Measurements from ENCODE around the gene FANCE. TPM values are rescaled to one million over a fixed set of nuclear protein-coding genes. Genes with fewer than 3 reads are reported as not detected.
A peak's percentile ranks its signal among the peaks of the same experiment; 100 is the strongest.

FANCE gene
- polyA plus RNA-seq, 2 of the 4 experiments (the other 2 are of a cell fraction) = 3.1 to 3.5 TPM

DNA sequence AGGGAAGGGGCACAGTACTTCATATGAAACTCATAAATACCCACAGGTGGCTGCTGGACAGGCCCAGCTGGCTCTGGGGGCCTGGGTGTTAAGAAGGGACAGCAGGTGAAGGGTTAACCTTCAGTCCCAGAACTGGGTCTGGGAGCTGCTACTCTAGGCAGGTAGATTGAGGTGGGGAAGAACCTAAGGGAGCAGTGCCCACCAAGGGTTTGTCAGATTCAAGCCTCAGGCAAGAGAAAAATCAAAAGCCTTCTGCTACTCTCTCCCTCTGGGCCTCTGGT, 21.7 kb downstream of the FANCE start:
- CTCF ChIA-PET = no interaction called here
- peak; percentile 42; the same call in 1 of the 2 replicates for TF ChIP-seq PBX3 (IDR thresholded peaks at IDR 0.05)
- no peak for TF ChIP-seq ZFP36 (IDR thresholded peaks at IDR 0.05; ENCODE audit: borderline replicate concordance, partially characterized antibody)
- 0 out of 2 replicates have a peak, but pooled peaks have one; percentile 19 for TF ChIP-seq FOSB (CRISPR knock-in tag; IDR thresholded peaks at IDR 0.05)
- no peak for TF ChIP-seq HOXB5 (CRISPR knock-in tag; IDR thresholded peaks at IDR 0.05)
- TF ChIP-seq MAX (IDR thresholded peaks at IDR 0.05) = no peak
- no peak overlapping the region for H3K27ac ChIP-seq
- no peak for ATAC-seq
- peaks cover 29% of the 10 kb centered on the region for H3K4me1 ChIP-seq
- POLR2A ChIA-PET = no interaction called here
- no peak for DNase-seq (ENCODE audit: low read depth in 1 of 2, low spot score in 1 of 2)
- no peak overlapping the region for H3K4me2 ChIP-seq
- no peaks in the 10 kb centered on the region for H3K9me3 ChIP-seq
- H3K4me3 ChIP-seq = no peak overlapping the region
- FAIRE-seq = no peak

- ATAC-seq = peak; percentile 28 to 46; a peak in 5 of 6 replicates
- 93% methylated on average over 5 of the region's 14 CpGs for WGBS (ENCODE audit: missing lambda C conversion rate)
Observed at GRCh38 chr6:35474131-35474941, 22.2 kb downstream of the FANCE start.

GRCh38 chr6:35474942-35475570, 22.9 kb downstream of the FANCE start:
- CTCF ChIA-PET = no interaction called here
- no peaks in the 10 kb centered on the region for H3K9me3 ChIP-seq
- H3K4me2 ChIP-seq = no peak overlapping the region
- POLR2A ChIA-PET = no interaction called here
- 95% methylated on average over 19 of the region's 20 CpGs for WGBS (ENCODE audit: missing lambda C conversion rate)
- H3K4me1 ChIP-seq = peaks cover 27% of the 10 kb centered on the region
- no peak overlapping the region for H3K27ac ChIP-seq
- FAIRE-seq (no peak), ATAC-seq (peak; percentile 7 to 15; a peak in 5 of 6 replicates), DNase-seq (ENCODE audit: low read depth in 1 of 2, low spot score in 1 of 2) (no peak)
- TF ChIP-seq, protein P1, sequence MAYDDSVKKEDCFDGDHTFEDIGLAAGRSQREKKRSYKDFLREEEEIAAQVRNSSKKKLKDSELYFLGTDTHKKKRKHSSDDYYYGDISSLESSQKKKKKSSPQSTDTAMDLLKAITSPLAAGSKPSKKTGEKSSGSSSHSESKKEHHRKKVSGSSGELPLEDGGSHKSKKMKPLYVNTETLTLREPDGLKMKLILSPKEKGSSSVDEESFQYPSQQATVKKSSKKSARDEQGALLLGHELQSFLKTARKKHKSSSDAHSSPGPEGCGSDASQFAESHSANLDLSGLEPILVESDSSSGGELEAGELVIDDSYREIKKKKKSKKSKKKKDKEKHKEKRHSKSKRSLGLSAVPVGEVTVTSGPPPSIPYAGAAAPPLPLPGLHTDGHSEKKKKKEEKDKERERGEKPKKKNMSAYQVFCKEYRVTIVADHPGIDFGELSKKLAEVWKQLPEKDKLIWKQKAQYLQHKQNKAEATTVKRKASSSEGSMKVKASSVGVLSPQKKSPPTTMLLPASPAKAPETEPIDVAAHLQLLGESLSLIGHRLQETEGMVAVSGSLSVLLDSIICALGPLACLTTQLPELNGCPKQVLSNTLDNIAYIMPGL (CRISPR knock-in tag; IDR thresholded peaks at IDR 0.05; ENCODE audit: borderline replicate concordance) = no peak
- TF ChIP-seq ZNF302 (CRISPR knock-in tag; IDR thresholded peaks at IDR 0.05) (no peak), JUN (IDR thresholded peaks at IDR 0.05) (no peak), CHD2 (IDR thresholded peaks at IDR 0.05; ENCODE audit: low read length, partially characterized antibody) (no peak), ZFP36 (IDR thresholded peaks at IDR 0.05; ENCODE audit: borderline replicate concordance, partially characterized antibody) (no peak), RARB (CRISPR knock-in tag; IDR thresholded peaks at IDR 0.05) (no peak), HOXA7 (CRISPR knock-in tag; IDR thresholded peaks at IDR 0.05) (no peak), GATA3 (IDR thresholded peaks at IDR 0.05; ENCODE audit: borderline replicate concordance) (no peak), EHF (CRISPR knock-in tag; IDR thresholded peaks at IDR 0.05) (no peak), ZC3H11A (IDR thresholded peaks at IDR 0.05) (no peak), KDM1A (IDR thresholded peaks at IDR 0.05; ENCODE audit: low read depth) (no peak), MAZ (IDR thresholded peaks at IDR 0.05; ENCODE audit: borderline replicate concordance, low read depth, low read length) (no peak), ESRRA (IDR thresholded peaks at IDR 0.05; ENCODE audit: borderline replicate concordance, low read length) (no peak), CBX8 (IDR thresholded peaks at IDR 0.05) (no peak), FOSL2 (IDR thresholded peaks at IDR 0.05) (no peak), FOSL2 (CRISPR knock-in tag; IDR thresholded peaks at IDR 0.05) (no peak)
- no peak overlapping the region for H3K4me3 ChIP-seq

More at GRCh38 chr6:35474131-35474941, 22.2 kb downstream of the FANCE start:
- POLR2A ChIA-PET = no interaction called here
- no peak overlapping the region for H3K4me3 ChIP-seq
- TF ChIP-seq FOSB (CRISPR knock-in tag; IDR thresholded peaks at IDR 0.05) = no peak
- TF ChIP-seq MAZ (IDR thresholded peaks at IDR 0.05; ENCODE audit: borderline replicate concordance, low read depth, low read length) = no peak
- TF ChIP-seq CHD4 (IDR thresholded peaks at IDR 0.05; ENCODE audit: borderline replicate concordance) = no peak
- no peak for TF ChIP-seq NFE2L2 (conservative IDR thresholded peaks at IDR 0.05; ENCODE audit: low read length)
- no peak for TF ChIP-seq RARB (CRISPR knock-in tag; IDR thresholded peaks at IDR 0.05)
- TF ChIP-seq BHLHE40 (IDR thresholded peaks at IDR 0.05; ENCODE audit: low read depth, low read length) = no peak
- TF ChIP-seq SREBF2 (IDR thresholded peaks at IDR 0.05) = no peak
- TF ChIP-seq NPAS2 (CRISPR knock-in tag; IDR thresholded peaks at IDR 0.05; ENCODE audit: borderline replicate concordance) = no peak
- no peak for TF ChIP-seq RNF2 (IDR thresholded peaks at IDR 0.05; ENCODE audit: borderline replicate concordance, low read depth)
- FAIRE-seq (no peak), DNase-seq (ENCODE audit: low read depth in 1 of 2, low spot score in 1 of 2) (no peak)
- no peak overlapping the region for H3K4me2 ChIP-seq
- H3K27ac ChIP-seq = no peak overlapping the region
- H3K9me3 ChIP-seq = no peaks in the 10 kb centered on the region
- peaks cover 29% of the 10 kb centered on the region for H3K4me1 ChIP-seq
- CTCF ChIA-PET = interaction anchor here (0.6 kb wide), 1 partner anchor 136 kb away, joined by 3 read pairs; no protein-coding TSS in a partner anchor

Data from A549 (cell line).